GM13976 (cell line): ENCODE data around the gene NABP1.

Source experiments
- DNase-seq: peaks from one replicate; pipeline ENCODE4 v3.0.0; 2012; ENCODE audit warnings: low spot score
- CTCF ChIP-seq: IDR thresholded peaks from 2 replicates; pipeline ENCODE4 v1.5.1; 2012; ENCODE audit warnings: borderline replicate concordance, mild to moderate bottlenecking; ENCODE audit not compliant: insufficient read depth; ENCODE audit errors: extremely low read depth, missing control alignments, control extremely low read depth
- in situ Hi-C: fragments of 300-500 bp; cut with MboI; formaldehyde crosslinking; loops from one replicate; pipeline ENCODE4 v1.12.0; 2022; ENCODE audit warnings: low sequenced_read_pairs, mixed read lengths, inconsistent platforms; ENCODE audit not compliant: unreplicated experiment

Gene NABP1

GRCh38 chr2:191701696-191702095 lies 23.8 kb downstream of the NABP1 start:
- in situ Hi-C loops: no loop called here
- DNase-seq: no peak
- TF ChIP-seq CTCF: no peak

GRCh38 chr2:191703079-191703725 lies 25.3 kb downstream of the NABP1 start:
- in situ Hi-C loops: no loop called here
- no peak for TF ChIP-seq CTCF
- no peak for DNase-seq

- TF ChIP-seq CTCF: no peak
- no peak for DNase-seq
- in situ Hi-C loops: no loop called here
Observed at GRCh38 chr2:191705084-191705483, 27.1 kb downstream of the NABP1 start.

- no peak for TF ChIP-seq CTCF
- DNase-seq: no peak
- in situ Hi-C loops: no loop called here
Observed at GRCh38 chr2:191705701-191706100, 27.8 kb downstream of the NABP1 start.

- TF ChIP-seq CTCF: no peak
- DNase-seq: no peak
- in situ Hi-C loops: no loop called here
Observed at GRCh38 chr2:191706791-191707190, 28.9 kb downstream of the NABP1 start.

GRCh38 chr2:191707542-191707941 lies 29.6 kb downstream of the NABP1 start:
- no peak for DNase-seq
- in situ Hi-C loops: no loop called here

More at GRCh38 chr2:191707542-191707941, 29.6 kb downstream of the NABP1 start:
- TF ChIP-seq CTCF: no peak
